OCI-LY7 (cell line): Measurements from ENCODE around the gene MAPT. TPM values are rescaled to one million over a fixed set of nuclear protein-coding genes. Genes with fewer than 3 reads are reported as not detected.

ENCODE experiments used
- BruUV-seq: library from RNA; stranded (reverse); fragments of 400-500 nt; replicated peaks from 2 replicates; lab custom pipeline; 2021; lab: Mats Ljungman, UMichigan
- CTCF ChIA-PET: fragments of 300-600 bp; sonication (Branson Sonifier 250); formaldehyde crosslinking; loops from one replicate; lab custom pipeline; 2022; ENCODE audit warnings: antibody characterized with exemption; ENCODE audit not compliant: unreplicated experiment; lab: Charles Lee
- POLR2A ChIA-PET: fragments of 300-600 bp; sonication (Branson Sonifier 250); formaldehyde crosslinking; loops from one replicate; lab custom pipeline; 2022; ENCODE audit warnings: antibody characterized with exemption; lab: Charles Lee
- DNase-seq: peaks from one replicate; pipeline ENCODE4 v3.0.0-alpha.2; 2015; ENCODE audit warnings: low spot score
- H2AFZ ChIP-seq: fragments of 200-600 bp; sonication (generic), shearing (Covaris generic); 2 replicates; pipeline ENCODE4 v1.6.1; 2014; ENCODE audit warnings: mild to moderate bottlenecking, antibody characterized with exemption, low read length, moderate library complexity
- H3K27ac ChIP-seq: fragments of 200-600 bp; sonication (generic); 2 replicates; pipeline ENCODE4 v1.5.1; 2014; ENCODE audit warnings: mixed run types, low read depth, mild to moderate bottlenecking, moderate library complexity, low read length, inconsistent platforms; ENCODE audit not compliant: poor library complexity, severe bottlenecking
- H3K36me3 ChIP-seq: fragments of 200-600 bp; sonication (generic); 2 replicates; pipeline ENCODE4 v1.6.1; 2014; ENCODE audit warnings: mild to moderate bottlenecking, antibody characterized with exemption, low read length, moderate library complexity, mixed read lengths; ENCODE audit not compliant: insufficient read depth
- H3K4me1 ChIP-seq: fragments of 200-600 bp; sonication (generic); 2 replicates; pipeline ENCODE4 v1.5.1; 2014; ENCODE audit warnings: mild to moderate bottlenecking, low read length; ENCODE audit not compliant: insufficient read depth, poor library complexity, severe bottlenecking
- H3K4me2 ChIP-seq: fragments of 200-600 bp; sonication (generic); 2 replicates; pipeline ENCODE4 v1.6.1; 2014; ENCODE audit warnings: mild to moderate bottlenecking, low read length
- H3K4me3 ChIP-seq: fragments of 200-600 bp; sonication (generic); 2 replicates; pipeline ENCODE4 v1.5.1; 2014; ENCODE audit warnings: mild to moderate bottlenecking, low read depth, low read length; ENCODE audit not compliant: poor library complexity, severe bottlenecking
- H3K79me2 ChIP-seq: fragments of 200-600 bp; sonication (generic); 2 replicates; pipeline ENCODE4 v1.6.1; 2016; ENCODE audit warnings: low read depth, mild to moderate bottlenecking, low read length, moderate library complexity, mixed read lengths; ENCODE audit not compliant: insufficient read depth
- H3K9me2 ChIP-seq: fragments of 200-600 bp; sonication (generic); 2 replicates; pipeline ENCODE4 v1.6.1; 2016; ENCODE audit warnings: mild to moderate bottlenecking, low read length, mixed read lengths; ENCODE audit not compliant: insufficient read depth
- H3K9me3 ChIP-seq: fragments of 200-600 bp; sonication (generic); 2 replicates; pipeline ENCODE4 v1.6.1; 2014; ENCODE audit warnings: mild to moderate bottlenecking, mixed run types, low read length, mixed read lengths
- H4K20me1 ChIP-seq: fragments of 200-600 bp; sonication (generic); 2 replicates; pipeline ENCODE4 v1.6.1; 2014; ENCODE audit warnings: mild to moderate bottlenecking, antibody characterized with exemption, low read length, moderate library complexity, mixed read lengths; ENCODE audit not compliant: insufficient read depth
- CTCF ChIP-seq: fragments of 200-600 bp; sonication (generic); conservative IDR thresholded peaks from 2 replicates; pipeline ENCODE4 v1.5.1; 2014; ENCODE audit warnings: mild to moderate bottlenecking, antibody characterized with exemption, low read length, moderate library complexity, mixed read lengths
- EZH2phosphoT487 ChIP-seq: fragments of 200-600 bp; sonication (generic); IDR thresholded peaks from 2 replicates; pipeline ENCODE4 v1.6.1; 2018; ENCODE audit warnings: low read depth, borderline replicate concordance, mild to moderate bottlenecking, mixed run types, antibody characterized with exemption, low read length, moderate library complexity, mixed read lengths
- intact Hi-C: fragments of 100-400 bp; cut with micrococcal nuclease; formaldehyde crosslinking; loops from one replicate; pipeline ENCODE4 v1.10.0; 2022; ENCODE audit not compliant: unreplicated experiment
- total RNA-seq, 2 experiments: library from RNA; depleted of rRNA in 1 of 2; stranded (reverse); fragments of >200 nt in 1 of 2; shearing (Covaris generic) in 1 of 2; gene quantifications; 2 replicates each; pipeline ENCODE4 v1.2.3, GENCODE V29; 2014 to 2022

MAPT gene
- total RNA-seq, 2 experiments from 2014 or later = 0.44 TPM; not detected in 1

- no peak overlapping the region for H3K27ac ChIP-seq
Observed at GRCh38 chr17:46027976-46028325, 133.6 kb downstream of the MAPT start.

GRCh38 chr17:46028374-46028773 is 134.0 kb downstream of the MAPT start:
- POLR2A ChIA-PET = no interaction called here
- H2AFZ ChIP-seq = no peak overlapping the region
- H3K9me2 ChIP-seq = no peaks in the 10 kb centered on the region
- TF ChIP-seq EZH2phosphoT487 (no peak), CTCF (no peak)
- no peak overlapping the region for H3K4me3 ChIP-seq
- CTCF ChIA-PET = no interaction called here
- H3K4me1 ChIP-seq = peaks cover 10% of the 10 kb centered on the region
- H3K36me3 ChIP-seq = peaks cover 62% of the 10 kb centered on the region
- H3K27ac ChIP-seq = no peak overlapping the region
- intact Hi-C loops = no loop called here
- no peaks in the 10 kb centered on the region for H3K79me2 ChIP-seq
- no peaks in the 10 kb centered on the region for H3K9me3 ChIP-seq
- no TSS peak for BruUV-seq
- no peak overlapping the region for H3K4me2 ChIP-seq
- no peak for DNase-seq
- no peaks in the 10 kb centered on the region for H4K20me1 ChIP-seq

More at GRCh38 chr17:46027976-46028325, 133.6 kb downstream of the MAPT start:
- intact Hi-C loops = no loop called here
- Histone ChIP-seq H3K4me2 (no peak overlapping the region), H3K79me2 (no peaks in the 10 kb centered on the region), H3K9me2 (no peaks in the 10 kb centered on the region), H3K4me1 (peaks cover 10% of the 10 kb centered on the region), H3K9me3 (no peaks in the 10 kb centered on the region), H3K4me3 (no peak overlapping the region), H4K20me1 (no peaks in the 10 kb centered on the region), H3K36me3 (peaks cover 61% of the 10 kb centered on the region), H2AFZ (no peak overlapping the region)
- TF ChIP-seq CTCF (no peak), EZH2phosphoT487 (no peak)
- CTCF ChIA-PET = no interaction called here
- BruUV-seq = no TSS peak
- POLR2A ChIA-PET = no interaction called here
- no peak for DNase-seq

- no peak for DNase-seq
- no peak overlapping the region for H3K27ac ChIP-seq
- H3K4me3 ChIP-seq = no peak overlapping the region
- intact Hi-C loops = no loop called here
- no peaks in the 10 kb centered on the region for H3K79me2 ChIP-seq
- no TSS peak for BruUV-seq
- peaks cover 10% of the 10 kb centered on the region for H3K4me1 ChIP-seq
- CTCF ChIA-PET = no interaction called here
- no peak overlapping the region for H3K4me2 ChIP-seq
- no peaks in the 10 kb centered on the region for H3K9me2 ChIP-seq
- no peaks in the 10 kb centered on the region for H3K9me3 ChIP-seq
- POLR2A ChIA-PET = no interaction called here
- TF ChIP-seq CTCF (no peak), EZH2phosphoT487 (no peak)
- H3K36me3 ChIP-seq = peaks cover 69% of the 10 kb centered on the region
- no peak overlapping the region for H2AFZ ChIP-seq
- no peaks in the 10 kb centered on the region for H4K20me1 ChIP-seq
Observed at GRCh38 chr17:46028981-46029565, 134.7 kb downstream of the MAPT start.
